GM19193 (cell line): Measurements from ENCODE around the gene ATP5F1D.

Source experiments
- POLR2A ChIP-seq: IDR thresholded peaks from 4 replicates; pipeline ENCODE4 v1.6.1; 2011; ENCODE audit not compliant: insufficient read depth, insufficient read length; ENCODE audit errors: extremely low read depth

The ATP5F1D gene

DNA sequence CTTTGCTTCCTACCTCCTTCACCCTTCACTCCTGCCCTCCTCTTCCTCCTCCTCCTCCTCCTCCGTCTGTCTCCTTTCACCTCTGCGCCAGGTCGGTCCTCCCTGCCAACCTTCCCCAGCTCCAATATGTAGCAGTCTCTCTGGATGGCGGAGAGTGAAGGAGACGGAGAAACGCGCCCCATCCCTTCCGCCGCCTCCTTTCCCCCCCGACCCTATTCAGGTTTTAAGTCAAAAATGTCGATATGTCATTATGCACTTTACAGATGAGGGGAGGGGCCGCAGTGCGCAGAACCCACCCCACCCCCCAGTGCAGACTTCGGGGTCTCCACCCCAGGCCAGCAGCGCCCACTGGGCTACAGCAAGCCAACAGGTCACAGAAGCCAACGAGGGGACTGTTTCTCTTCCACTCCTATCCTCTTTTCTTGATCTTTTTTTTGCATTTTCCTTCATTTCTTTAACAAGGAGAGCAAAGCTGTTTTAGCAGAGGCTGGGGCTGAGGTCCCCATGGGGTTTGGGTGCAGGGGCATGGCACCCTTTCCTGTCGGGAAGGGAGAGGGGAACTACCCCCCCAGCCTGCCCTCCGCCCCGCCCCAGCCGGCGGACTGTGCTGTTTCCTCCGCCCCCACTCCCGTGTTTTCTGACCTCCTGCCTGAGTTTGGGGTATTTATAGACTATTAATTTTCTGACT, 16.1 kb downstream of the ATP5F1D start:
- no peak for TF ChIP-seq POLR2A

DNA sequence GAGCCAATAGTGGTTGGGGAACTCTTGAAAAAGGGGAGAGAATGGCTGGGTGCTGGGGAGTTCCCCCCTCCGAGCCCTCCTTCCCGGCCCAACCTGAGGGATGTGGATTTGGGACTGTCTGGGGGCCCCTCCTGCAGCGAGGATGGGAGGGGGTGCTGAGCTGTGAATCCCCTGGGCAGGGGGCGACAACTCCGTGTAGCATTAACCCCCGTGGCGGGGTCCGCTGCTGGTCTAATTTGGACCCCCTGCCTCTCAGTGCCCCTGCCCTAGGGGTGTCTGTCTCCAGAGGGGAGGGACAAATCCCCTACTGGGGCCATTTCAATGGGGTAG, 16.6 kb downstream of the ATP5F1D start:
- no peak for TF ChIP-seq POLR2A

DNA sequence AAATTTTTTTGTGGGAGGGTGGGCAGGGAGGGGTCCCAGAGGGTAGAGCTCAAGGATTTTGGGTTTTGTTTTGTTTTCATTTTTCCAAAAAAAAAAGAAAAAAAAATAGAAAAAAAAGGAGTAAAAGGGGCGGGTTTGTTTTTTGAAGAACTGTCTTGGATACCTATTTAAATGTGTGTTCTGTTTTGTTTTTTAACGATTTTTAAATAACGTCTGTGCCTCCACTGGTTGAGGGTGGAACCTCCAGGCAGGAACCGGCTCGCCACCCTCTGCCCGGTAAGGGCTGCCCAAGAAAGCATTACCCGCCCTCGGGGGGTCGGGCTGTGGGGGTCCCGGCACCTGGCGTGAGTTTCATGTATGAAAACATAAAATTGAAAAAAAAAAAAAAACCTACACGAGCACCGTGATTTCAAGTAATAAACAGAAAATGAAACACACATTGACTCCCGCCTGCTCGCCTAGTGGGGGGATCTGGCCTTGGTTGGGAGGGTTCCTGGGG, 17.2 kb downstream of the ATP5F1D start:
- TF ChIP-seq POLR2A = no peak

DNA sequence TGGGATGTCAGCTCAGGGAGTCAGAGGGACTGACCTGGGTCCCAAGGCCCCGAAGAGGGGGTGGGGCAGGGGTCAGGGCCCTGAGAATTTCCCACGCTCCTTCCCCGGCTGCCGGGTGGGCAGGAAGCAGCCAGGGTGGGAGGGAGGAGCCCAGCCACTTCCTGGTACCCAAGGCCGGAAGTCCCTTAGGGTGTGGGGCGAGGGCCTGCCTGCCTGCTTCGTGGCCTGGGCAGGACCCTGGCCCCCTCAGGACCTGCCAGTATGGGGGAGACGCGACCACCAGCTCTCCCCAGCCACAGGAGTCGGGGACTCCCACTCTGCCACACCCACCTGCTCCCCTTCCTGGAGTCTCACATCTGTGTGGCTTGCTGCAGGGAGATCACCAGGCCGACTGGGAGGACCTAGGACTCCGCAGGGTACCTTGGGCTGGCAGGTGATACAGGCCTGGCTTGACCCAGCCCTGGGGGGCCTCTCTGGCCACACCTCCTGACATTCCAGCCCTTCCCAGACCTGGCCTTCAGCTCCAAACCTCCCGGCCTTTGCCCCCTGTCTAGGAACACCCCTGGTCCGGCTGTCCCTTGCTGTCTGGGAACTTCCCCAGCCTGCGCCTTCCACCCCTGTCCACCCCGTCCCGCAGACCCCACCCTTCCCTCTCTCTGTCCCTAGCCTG, 17.8 kb downstream of the ATP5F1D start:
- peak; percentile 71 for TF ChIP-seq POLR2A

- peak; percentile 29 for TF ChIP-seq POLR2A
These were observed 18.6 kb downstream of the ATP5F1D start for GRCh38 chr19:1259876-1260748.

DNA sequence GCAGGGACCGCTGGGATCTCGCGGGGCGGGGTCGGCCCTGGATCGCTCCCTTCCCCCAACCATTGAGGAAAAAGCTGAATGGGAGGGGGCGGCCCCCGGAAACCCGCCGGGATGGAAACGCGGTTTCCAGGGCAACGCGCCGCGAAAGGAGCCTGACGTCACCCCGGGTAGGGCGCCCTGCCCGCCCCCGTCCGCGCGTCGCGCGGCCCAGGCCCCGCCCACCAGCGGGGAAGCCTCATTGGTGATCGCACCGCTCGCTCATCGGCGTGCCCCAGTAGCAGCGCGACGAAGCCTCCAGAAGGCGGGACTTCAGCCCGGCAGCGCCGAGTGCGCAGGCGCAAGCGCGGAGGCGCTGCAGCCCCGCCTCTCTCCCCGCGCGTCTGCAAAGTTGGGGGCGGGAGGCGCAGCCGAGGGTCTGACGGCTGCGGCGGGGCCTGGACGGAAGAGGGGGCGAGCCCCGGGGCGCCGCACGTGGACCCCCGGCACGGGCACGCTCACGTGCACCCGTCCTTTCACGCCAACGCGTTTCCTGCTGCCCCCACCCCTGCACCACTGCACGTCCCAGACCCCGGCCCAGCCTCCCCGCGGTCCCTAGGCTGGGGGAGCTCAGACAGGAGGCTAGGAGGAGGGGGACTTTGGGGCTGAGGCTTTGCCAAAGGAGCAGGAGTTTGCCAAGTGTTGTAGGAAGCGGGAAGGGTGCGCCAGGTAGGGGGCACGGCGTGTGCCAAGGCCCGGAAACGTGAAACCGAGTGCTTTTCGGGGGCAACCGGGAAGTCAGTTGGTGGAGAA, 19.4 kb downstream of the ATP5F1D start:
- TF ChIP-seq POLR2A = peak; percentile 45

DNA sequence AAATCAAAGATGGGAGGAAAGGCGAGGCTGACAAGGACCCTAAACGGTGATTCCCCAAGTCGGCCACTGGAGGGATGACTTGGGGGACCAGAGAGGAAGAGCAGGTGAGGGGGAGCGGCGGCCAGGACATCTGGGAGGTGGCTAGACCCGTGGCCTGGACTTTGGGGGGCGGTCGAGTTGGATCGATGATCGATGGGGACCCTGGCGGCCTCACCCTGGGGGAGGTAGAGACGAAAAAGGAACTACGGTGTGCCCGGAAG, 19.9 kb downstream of the ATP5F1D start:
- no peak for TF ChIP-seq POLR2A

DNA sequence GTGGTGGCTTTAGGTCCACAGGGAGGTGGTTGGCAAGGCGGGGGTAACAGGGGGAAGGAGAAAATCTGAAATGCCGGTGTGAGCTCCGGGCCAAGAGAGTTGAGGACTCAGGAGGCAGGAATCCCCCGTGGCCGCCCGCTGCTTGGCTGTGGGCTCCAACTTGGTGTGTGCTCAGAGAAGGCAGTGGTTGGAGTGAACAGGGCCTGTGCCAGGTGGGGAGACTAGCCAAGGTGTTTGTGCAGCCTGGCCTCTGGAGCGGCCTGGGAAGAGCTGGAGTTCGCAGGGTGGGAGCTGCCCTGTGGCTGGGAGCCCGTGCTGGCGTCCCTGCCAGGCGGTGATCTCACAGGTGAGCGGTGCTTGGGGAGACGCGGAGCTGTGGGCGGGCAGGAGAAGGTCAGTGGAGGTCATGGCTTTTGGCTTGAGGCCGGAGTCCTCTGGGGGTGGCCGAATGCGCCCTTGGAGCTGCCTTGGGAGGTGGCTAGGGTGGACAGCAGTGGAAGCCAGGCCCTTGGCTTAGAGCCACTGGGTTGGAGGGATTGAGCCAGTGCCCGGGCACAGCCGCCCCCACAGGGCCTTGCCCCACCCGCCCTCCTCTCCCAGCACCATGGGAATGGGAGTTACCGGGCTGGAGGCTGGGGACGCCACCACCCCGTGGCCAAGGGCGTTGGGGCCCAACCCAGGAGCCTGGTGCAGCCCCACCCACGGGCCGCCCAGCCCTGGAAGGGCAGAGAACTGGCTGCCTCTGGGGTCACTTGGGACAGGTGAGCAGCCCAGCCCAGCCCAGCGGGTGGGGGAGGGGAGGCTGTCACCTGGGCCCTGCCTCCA, 20.5 kb downstream of the ATP5F1D start:
- TF ChIP-seq POLR2A = no peak

GRCh38 chr19:1262623-1263123, 21.1 kb downstream of the ATP5F1D start:
- TF ChIP-seq POLR2A = no peak

DNA sequence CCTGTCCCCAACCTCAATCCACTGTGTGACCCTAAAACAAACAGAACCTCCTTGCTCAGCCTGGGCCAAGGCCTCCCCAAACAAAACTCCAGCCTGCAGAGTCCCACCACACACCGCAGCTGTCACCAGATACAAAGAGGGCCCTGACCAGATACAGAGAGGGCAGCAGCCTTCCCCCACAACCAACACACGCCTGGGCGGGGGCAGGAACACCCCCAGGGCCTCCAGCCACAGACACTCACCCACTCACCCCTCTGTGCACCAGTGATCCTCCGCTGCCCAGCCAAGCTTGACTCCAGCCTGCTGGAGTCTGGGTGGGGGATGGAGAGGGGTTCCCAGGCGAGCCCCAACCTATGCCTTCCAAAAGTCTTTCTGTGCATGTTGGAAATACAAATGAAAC, 21.6 kb downstream of the ATP5F1D start:
- TF ChIP-seq POLR2A = no peak

DNA sequence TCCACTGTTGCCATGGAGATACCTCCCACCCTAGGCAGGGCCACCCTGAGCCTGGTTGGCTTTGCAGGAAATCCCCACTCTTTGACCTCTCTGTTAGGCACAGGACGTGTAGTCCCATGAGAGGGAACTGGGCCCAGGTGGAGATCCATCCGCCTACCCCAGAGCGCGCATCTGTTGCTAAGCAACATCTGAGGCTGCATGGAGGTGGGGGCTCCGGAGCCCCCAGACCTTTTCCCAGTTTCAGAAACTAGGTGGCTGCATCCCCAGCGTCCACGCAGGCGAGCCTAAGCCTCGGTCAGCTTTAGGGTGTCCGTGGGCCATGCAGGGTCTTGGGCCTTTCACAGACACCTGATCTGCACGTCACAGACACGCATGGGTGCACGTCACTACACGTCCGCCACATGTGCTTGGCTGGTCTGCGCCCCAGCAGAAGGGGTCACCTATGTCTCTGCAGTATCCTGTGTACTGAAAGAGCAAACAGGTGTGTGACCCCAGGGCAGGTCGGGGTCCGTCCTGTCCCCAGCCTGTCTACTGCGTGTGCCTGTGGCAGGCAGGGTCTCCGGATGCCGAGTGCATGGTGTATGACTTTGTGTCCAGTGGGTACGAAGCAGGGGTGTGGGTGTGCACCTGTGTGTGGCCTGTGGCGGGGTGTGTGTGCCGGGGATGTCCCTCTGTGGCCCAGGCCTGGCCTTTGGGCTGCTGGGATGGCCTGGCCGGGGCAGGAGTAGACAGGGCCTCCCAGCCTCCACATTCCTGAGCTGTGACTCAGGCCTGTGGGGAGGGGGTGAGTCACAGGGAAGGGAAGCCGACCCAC, 23.5 kb downstream of the ATP5F1D start:
- TF ChIP-seq POLR2A = no peak

GRCh38 chr19:1265615-1266128, 24.1 kb downstream of the ATP5F1D start:
- TF ChIP-seq POLR2A = no peak
